HG02884 (cell line): ENCODE measurements around the gene ZMYM5.
A peak's percentile ranks its signal among the peaks of the same experiment; 100 is the strongest.
"Not testable (repeated sequence)": the region's sequence is repeated elsewhere in the genome, so short reads cannot be mapped to it uniquely, and the experiment has no call there.

ENCODE experiments used
- ATAC-seq: cut with Tn5 transposase; IDR thresholded peaks from one replicate; pipeline ENCODE4 v1.9.1; 2021; ENCODE audit warnings: mild to moderate bottlenecking, moderate library complexity; ENCODE audit not compliant: unreplicated experiment

ZMYM5 gene

DNA sequence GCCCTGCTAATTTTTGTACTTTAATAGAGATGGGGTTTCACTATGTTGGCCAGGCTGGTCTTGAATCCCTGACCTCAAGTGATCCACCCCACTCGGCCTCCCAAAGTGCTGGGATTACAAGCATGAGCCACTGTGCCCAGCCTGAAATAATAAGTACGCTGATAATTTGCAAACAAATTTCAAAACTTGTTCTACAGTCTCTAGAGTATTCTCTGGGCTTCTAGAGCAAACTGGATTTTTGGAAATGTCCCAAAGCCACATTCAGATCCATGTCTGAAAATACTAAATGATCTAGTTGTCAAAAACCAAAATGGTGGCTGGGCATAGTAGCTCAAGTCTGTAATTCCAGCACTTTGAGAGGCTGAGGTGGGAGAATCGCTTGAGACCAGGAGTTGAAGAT is 40.8 kb downstream of the ZMYM5 start:
- no peak for ATAC-seq

DNA sequence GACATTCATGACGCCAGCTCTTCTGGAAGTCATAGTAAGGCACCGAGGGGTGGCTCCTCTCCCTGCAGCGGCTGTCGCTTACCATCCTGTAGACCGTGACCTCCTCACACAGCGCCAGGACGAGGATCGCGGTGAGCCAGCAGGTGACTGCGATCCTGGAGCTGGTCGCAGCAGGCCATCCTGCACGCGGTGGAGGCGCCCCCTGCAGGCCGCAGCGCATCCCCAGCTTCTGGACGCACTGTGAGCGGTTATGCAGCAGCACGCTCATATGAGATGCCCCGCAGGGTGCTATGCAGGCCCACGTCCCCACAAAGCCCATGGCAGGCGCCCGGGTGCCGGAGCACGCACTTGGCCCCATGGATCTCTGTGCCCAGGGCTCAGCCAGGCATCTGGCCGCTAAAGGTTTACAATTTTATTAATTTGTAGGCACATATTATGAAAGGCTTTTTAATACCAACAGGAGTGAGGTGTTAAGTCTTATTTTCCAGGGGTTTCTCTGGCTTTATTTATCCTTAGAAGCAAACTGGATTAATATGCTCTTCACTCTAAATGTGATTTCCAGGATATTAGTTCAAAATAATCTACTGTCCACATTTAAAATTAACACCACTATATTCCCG is 45.1 kb downstream of the ZMYM5 start:
- ATAC-seq = no peak

DNA sequence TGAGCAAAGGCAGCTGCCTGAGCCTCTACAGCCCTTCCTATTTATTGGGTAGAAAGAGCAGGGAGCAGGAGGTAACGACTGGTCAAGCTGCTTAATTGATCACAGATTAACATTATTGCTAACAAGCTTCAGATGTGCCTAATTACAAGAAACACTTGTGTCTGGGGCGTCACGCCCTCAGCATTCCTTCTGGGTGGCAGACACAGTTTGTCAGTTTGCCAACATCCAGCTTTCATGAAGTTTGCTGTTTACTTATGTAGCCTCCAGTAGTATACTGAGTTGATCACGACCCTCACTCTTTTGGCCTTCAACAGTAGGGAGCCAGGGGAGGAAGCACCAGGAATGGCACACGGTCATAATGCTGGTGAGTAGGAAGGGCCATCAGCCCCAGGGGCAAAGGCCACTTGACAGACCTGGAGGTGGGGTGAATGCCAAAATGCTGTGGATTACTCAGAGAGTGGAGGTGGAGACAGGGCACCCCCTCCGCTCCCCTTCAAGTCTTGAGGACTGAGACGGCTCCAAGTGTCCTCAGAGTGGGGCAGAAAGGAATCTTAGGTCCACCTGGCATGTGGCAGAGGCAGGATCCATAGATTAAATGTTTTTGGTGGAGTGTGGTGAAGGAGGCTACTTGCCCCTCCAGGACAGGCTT is 45.8 kb downstream of the ZMYM5 start:
- ATAC-seq = no peak

DNA sequence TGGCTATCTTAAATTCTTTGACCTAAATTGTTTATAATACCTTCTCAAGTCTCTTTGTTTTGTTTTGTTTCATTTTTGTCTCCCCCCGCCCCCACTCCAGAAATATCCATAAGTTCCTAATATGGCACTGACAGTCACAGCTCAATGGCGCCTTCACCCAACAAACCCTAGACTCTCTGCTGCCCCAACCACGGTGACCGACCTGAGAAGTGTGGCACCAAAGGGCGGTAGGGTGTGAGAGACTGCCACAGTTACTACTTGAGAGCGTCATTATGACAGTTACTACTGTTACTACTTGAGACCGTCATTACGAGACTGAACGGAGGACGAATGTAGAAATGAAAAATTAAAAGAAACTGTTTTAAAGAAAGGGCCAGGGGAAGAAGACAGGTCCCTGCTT is 46.3 kb downstream of the ZMYM5 start:
- no peak for ATAC-seq

DNA sequence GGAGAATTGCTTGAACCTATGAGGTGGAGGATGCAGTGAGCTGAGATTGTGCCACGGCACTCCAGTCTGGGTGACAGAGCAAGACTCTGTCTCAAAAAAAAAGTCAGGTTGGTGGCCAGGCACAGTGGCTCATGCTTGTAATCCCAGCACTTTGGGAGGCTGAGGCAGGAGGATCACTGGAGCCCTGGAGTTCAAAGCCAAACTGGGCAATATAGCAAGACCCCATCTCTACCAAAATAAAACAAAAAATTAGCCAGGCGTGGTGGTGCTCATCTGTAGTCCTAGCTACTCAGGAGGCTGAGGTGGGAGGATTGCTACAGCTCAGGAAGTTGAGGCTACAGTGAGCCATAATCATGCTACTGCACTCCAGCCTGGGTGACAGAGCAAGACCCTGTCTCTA is 47.6 kb downstream of the ZMYM5 start:
- ATAC-seq = not testable (repeated sequence)

DNA sequence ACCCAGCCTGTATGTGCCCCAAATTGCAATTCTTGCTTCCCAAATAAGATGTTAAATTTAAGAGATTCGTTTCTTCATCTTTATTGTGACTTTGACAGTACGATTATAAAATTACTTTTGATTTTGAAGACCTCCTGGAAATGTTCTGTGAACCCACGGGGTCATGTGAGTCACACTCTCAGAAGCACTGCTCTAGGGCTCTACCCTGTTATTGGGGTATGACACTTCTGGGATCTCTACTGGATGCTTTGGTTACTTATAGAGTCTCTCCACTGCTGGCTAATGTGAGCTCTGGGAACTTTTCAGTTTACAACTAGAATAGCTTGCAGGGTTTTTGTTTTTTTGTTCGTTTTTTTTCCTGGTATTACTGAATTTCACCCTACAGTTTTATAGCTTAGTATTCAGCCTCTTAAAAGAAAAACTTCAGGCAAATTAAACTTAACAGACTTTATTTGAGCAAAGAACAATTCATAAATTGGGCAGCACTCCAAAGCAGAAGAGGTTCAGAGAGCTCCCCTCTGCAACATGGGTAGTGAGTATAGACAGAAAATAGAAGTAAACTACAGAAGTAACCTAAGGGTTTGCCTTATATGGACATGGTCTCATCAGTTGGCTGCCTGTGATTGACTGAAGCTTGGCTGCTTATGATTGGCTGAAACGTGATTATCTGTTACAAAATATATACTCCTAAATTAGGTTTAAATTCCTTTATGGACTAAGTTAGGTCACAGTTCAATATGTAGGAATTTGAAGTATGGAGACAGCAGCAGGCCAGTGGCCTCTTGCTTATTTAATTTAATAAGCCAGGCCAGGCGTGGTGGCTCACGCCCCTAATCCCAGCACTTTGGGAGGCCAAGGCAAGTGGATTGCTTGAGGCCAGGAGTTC is 52.2 kb downstream of the ZMYM5 start:
- ATAC-seq = no peak

DNA sequence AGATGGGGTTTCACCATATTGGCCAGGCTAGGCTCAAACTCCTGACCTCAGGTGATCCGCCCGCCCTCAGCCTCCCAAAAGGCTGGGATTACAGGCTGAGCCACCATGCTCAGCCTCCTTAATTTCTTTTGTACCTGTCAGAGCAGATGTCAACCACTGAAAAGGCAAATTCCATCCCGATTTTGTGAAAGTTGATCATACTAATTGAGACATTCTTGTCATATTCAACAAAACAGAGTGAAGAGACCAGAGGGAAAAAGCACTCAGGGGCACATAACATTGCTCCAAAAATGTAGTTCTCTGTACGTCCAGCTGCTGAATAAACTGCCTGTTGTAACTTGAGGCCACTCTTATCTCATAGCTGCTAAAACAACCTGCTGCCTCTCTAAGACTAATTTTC is 53.3 kb downstream of the ZMYM5 start:
- ATAC-seq = no peak

DNA sequence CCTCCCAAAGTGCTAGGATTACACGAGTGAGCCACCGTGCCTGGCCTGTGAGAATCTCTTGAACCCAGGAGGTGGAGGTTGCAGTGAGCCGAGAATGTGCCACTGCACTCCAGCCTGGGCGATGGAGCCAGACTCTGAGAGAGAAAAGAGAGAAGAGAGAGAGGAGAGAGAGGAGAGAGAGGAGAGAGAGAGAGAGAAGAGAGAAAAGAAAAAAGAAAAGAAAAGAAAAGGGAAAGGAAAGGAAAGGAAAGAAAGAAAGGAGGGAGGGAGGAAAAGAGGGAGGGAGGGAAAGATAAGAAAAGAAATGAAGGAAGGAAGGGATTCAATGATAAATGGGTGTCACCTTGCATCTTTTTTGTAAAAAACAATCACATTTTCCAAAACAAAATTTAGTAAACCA is 57.7 kb downstream of the ZMYM5 start:
- no peak for ATAC-seq

DNA sequence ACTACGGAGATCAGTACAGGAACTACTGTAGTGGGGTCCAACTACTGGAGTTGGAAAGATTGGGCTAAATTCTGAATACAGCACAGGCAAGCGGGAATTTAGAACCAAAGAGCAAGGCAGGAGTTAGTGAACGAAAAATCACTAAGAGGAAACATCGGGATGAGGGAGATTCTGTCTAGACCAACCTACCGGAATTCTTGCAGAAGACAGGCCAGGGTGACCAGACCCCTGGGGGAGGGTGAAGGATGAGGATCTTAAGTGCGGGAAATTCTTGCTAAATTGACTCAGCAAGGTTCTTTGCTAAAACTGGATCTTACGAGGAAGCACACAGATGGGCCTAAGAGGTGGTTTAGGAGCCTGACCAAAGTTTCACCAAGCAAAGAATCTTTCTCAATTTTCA is 67.5 kb downstream of the ZMYM5 start:
- ATAC-seq = no peak

DNA sequence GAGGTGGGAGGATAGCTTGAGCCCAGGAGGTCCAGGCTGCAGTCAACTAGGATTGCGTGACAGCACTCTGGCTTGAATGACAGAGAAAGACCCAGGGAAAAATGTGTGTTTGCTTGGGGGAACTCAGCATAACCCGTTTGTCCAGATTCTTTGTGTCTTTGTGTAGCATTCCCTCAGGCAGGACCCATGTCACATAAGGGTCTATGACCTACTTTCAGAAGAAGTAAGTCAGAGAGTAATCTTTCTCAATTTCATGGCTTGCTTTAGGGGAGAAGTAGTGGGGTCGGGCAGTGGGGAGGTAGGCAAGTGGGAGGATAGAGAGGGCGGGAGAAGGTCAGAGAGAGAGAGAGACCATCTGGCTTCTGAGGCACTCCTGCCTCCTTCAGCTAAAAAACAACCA is 68.8 kb downstream of the ZMYM5 start:
- no peak for ATAC-seq

DNA sequence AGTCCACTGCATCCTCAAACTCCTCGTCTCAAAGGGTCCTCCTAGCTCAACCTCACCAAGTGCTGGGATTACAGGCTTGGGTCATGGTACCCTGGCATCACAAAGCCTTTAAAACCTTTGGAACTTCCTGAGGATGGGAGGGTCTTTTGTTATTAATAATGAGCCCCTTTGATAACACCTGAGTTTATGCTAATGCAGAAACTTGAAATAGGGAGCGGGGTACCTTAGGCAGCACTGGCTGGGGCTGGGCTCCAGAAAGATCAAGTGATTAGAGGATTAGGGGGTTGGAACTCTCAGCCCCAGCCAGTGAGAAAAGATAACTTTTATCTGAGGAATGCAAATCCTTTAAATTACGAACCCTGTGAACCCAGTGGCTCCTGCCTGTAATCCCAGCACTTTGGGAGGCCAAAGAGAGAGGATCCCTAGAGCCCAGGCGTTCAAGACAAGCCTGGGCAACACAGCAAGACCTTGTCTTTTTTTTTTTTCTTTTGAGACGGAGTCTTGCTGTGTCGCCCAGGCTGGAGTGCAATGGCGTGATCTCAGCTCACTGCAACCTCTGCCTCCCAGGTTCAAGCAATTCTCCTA is 71.4 kb downstream of the ZMYM5 start:
- ATAC-seq = no peak

DNA sequence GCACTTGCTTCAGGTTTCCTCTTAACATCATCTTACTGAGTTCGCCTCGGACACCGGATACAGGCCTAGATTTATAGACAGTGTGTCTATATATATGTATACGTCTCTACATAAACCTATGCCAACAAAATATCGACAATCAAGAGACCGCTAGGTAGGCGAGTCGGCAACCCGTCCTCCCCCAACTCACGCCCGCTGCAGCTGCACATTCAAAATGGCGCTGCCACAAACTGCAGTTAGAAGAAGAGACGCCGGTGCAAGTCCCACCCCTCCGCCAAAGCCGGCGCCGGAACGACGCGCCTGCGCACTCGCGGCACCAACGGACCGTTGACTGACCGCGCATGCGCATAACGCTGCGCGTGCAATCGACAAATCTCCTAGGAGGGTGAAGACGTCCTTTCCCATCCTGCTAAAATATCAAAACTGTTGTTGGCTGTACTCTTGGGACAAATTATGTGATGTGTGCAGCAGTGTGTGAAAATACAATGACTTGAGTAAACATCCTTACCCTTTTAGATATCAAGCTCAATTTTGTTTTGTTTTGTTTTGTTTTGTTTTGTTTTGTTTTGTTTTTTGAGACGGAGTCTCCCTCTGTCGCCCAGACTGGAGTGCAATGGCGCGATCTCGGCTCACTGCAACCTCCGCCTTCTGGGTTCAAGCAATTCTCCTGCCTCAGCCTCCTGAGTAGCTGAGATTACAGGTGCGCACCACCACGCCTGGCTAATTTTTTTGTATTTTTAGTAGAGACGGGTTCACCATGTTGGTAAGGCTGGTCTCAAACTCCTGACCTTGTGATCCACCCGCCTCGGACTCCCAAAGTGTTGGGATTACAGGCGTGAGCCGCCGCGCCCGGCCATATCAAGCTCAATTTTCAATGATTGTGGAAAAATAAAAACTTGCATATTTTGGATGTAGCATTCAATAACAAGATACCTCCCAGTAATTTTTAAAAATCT is 80.4 kb downstream of the ZMYM5 start, which contains the start of gene PSPC1:
PSPC1 (minus strand) TSS at position 219 of the 956 bp plus-strand sequence; CDS start at position 31, 188 bp downstream.
- ATAC-seq = peak; percentile 75

DNA sequence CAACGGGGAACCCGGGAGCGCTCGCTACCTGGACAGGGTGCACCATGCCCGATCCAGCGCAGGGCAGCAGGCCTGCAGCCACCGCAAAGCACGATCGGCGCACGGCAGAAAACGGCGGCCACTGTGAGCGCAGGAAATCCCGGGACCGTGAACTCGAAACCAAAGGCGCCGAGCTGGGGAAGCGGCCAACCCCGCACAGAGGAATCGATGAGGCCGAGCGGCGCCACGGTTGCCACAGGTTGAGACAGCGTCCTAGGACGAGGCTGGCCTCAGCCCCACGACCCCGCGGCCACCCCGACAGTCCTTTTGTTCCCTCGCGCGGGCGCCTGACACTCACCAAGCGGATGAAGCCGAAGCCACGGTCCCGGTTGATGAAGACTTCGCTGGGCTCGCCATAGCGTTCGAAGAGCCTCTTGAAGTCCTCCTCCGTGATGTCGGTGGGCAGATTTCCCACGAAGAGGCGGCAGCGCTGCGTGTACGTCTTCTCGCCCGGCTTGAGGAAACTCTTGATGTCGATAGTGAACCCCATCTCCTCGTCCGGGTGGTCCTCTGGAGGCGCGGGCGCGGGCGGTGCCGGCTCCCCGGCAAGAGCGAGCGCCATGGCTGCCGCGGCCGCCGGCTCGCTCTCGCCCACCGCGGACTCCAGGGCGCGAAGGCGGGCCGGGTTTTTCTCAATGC is 81.3 kb downstream of the ZMYM5 start:
- peak; percentile 32 for ATAC-seq

DNA sequence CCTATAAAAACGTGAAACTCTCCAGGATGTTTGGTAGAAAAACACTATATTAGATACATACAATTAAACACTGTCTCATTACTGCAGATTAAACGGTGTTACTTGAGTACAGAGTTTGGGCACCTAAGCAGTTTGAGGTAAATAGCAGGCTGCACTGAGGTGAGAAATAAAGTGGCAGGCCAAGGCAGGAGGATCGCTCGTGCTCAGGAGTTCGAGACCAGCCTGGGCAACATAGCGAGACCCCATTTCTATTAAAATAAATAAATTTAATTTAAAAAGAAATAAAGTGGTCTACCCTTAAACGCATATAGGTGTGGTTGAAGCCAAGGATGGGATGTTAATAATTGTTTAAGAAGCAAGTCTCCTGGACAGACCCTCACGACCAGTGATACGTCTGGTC is 81.9 kb downstream of the ZMYM5 start:
- no peak for ATAC-seq

DNA sequence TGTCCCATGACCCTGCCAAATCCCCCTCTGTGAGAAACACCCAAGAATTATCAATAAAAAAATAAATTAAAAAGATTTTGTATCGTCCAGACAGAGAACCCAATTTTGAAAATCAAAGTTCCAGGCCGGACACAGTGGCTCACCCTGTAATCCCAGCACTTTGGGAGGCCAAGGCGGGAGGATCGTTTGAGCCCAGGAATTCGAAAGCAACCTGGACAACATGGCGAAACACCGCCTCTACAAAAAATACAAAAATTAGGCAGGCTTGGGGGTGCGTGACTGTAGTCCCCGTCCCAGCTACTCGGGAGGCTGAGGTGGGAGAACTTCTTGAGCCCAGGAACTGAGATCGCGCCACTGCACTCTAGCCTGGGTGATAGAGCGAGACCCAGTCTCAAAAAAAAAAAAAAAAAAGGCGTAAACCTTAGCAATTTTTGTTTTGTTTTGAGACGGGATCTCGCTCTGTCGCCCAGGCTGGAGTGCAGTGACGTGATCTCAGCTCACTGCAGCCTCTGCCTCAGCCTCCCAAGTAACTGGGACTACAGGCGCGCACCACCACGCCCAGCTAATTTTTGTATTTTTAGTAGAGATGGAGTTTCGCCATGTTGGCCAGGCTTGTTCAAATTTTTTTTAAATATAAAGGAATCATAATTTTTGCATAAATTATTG is 82.6 kb downstream of the ZMYM5 start:
- ATAC-seq = not testable (repeated sequence)
